Breast epithelium (tissue), 4 donors: ENCODE measurements around the gene ANXA2. TPM values are rescaled to one million over a fixed set of nuclear protein-coding genes. Genes with fewer than 3 reads are reported as not detected.

Experiments used
- DNase-seq, 2 donors: peaks; one replicate each; pipeline ENCODE4 v3.0.0-alpha.2; 2019; ENCODE audit warnings: low spot score in 2 of 2
- H3K27ac ChIP-seq, 2 donors: fragments of 200-600 bp; sonication (generic) in 1 of 2; one replicate each; pipeline ENCODE4 v1.5.1; 2016 to 2019; ENCODE audit warnings: mild to moderate bottlenecking in 1 of 2
- H3K27me3 ChIP-seq, 2 donors: fragments of 200-600 bp; sonication (generic) in 1 of 2; one replicate each; pipeline versions ENCODE4 v1.5.1 to v1.6.0; 2017 to 2019; ENCODE audit warnings: control low read depth in 1 of 2, mild to moderate bottlenecking in 1 of 2
- H3K36me3 ChIP-seq: fragments of 200-600 bp; one replicate; pipeline ENCODE4 v1.5.1; 2019
- H3K4me1 ChIP-seq, 2 donors: fragments of 200-600 bp; sonication (generic); one replicate each; pipeline ENCODE4 v1.5.1; 2016 to 2019; ENCODE audit warnings: control low read depth in 1 of 2
- H3K4me3 ChIP-seq, 3 donors: fragments of 200-600 bp; sonication (generic); 1 replicate in 2 of 3; 2 replicates in 1 of 3; pipeline ENCODE4 v1.5.1; 2016 to 2019; ENCODE audit warnings: mild to moderate bottlenecking in 3 of 3, moderate library complexity in 2 of 3
- H3K9me3 ChIP-seq, 2 donors: fragments of 200-600 bp; sonication (generic) in 1 of 2; one replicate each; pipeline ENCODE4 v1.5.1; 2016 to 2019; ENCODE audit warnings: control low read depth in 1 of 2
- POLR2A ChIP-seq: fragments of 450-650 bp; IDR thresholded peaks from one replicate; pipeline ENCODE4 v1.6.1; 2016; ENCODE audit warnings: antibody characterized with exemption, mild to moderate bottlenecking, moderate library complexity
- POLR2AphosphoS5 ChIP-seq, 3 donors: sonication (generic); formaldehyde crosslinking; IDR thresholded peaks; one replicate each; pipeline ENCODE4 v1.6.1; 2017; ENCODE audit warnings: antibody characterized with exemption in 3 of 3
- intact Hi-C: fragments of 100-400 bp; cut with DNase I; formaldehyde crosslinking; loops from one replicate; pipeline ENCODE4 v1.15.1; 2023; ENCODE audit warnings: low total_unique reads
- total RNA-seq, 3 donors: library from RNA; depleted of rRNA; stranded (reverse); fragments of >200 nt; gene quantifications; one replicate each; pipeline ENCODE4 v1.1.0, GENCODE V29; 2016
- TF ChIP-seq, protein P1 (sequence below), 3 donors: fragments of 450-650 bp; IDR thresholded peaks; one replicate each; pipeline ENCODE4 v1.5.1; 2016 to 2017; ENCODE audit warnings: antibody characterized with exemption in 3 of 3, mild to moderate bottlenecking in 3 of 3, moderate library complexity in 3 of 3

Gene ANXA2
- total RNA-seq, 3 donors from 2014 or later, result 875 to 1,598 (median 923) TPM

DNA sequence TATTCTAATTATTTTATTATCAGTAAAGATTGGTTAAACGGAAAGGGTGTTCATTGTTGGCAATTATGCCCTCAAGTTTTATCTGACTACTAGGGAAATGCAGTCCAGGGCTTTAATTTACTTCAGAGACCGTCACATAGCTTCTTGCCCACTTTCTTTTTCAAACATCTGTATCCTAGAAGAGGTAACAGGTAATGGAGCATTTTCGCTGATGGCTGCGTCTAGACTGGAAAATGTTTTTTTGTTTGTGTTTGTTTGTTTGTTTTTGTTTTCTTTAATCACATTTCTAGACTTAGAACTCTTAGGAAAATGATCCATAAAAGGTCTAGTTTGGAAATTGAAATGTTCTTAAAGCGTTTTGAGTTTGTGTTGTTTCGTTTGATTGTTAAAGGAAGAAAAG lies 71.4 kb downstream of the ANXA2 start:
- H3K9me3 ChIP-seq, result no peaks in the 10 kb centered on the region
- H3K4me1 ChIP-seq, result peaks cover 0 to 3% of the 10 kb centered on the region in 2 donors
- peaks cover 0 to 8% of the 10 kb centered on the region in 2 donors for H3K27me3 ChIP-seq
- no peaks in the 10 kb centered on the region for H3K36me3 ChIP-seq
- no peak for DNase-seq
- no peak for TF ChIP-seq POLR2A
- TF ChIP-seq POLR2AphosphoS5 (IDR thresholded peaks at IDR 0.05), result no peak
- TF ChIP-seq, protein P1, sequence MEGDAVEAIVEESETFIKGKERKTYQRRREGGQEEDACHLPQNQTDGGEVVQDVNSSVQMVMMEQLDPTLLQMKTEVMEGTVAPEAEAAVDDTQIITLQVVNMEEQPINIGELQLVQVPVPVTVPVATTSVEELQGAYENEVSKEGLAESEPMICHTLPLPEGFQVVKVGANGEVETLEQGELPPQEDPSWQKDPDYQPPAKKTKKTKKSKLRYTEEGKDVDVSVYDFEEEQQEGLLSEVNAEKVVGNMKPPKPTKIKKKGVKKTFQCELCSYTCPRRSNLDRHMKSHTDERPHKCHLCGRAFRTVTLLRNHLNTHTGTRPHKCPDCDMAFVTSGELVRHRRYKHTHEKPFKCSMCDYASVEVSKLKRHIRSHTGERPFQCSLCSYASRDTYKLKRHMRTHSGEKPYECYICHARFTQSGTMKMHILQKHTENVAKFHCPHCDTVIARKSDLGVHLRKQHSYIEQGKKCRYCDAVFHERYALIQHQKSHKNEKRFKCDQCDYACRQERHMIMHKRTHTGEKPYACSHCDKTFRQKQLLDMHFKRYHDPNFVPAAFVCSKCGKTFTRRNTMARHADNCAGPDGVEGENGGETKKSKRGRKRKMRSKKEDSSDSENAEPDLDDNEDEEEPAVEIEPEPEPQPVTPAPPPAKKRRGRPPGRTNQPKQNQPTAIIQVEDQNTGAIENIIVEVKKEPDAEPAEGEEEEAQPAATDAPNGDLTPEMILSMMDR (IDR thresholded peaks at IDR 0.05), result no peak
- no peak overlapping the region for H3K4me3 ChIP-seq
- intact Hi-C loops, result no loop called here
- no peak overlapping the region for H3K27ac ChIP-seq

DNA sequence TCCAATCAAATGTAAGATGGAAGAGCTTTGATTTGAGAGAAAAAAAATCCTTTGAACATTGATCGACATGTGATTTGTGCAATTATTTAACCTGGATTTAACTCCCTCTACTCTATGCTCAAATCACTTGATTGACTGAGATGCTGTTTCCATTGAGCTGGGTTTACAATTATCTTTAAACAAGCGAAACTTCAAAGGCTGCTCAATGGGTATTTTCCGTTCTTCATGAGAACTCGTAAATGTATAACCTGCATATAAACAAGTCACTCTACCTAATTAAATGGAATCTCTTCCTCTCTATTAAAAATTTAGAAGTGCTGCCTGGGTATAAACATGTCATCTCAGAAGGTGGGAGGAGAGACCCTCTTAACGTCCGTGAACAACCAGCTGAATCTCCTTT lies 71.9 kb downstream of the ANXA2 start:
- H3K9me3 ChIP-seq, result no peaks in the 10 kb centered on the region
- intact Hi-C loops, result no loop called here
- H3K4me3 ChIP-seq, result no peak overlapping the region
- no peak overlapping the region for H3K27ac ChIP-seq
- peaks cover 0 to 3% of the 10 kb centered on the region in 2 donors for H3K4me1 ChIP-seq
- TF ChIP-seq POLR2A (no peak), POLR2AphosphoS5 (IDR thresholded peaks at IDR 0.05) (no peak)
- TF ChIP-seq, protein P1 (IDR thresholded peaks at IDR 0.05), result no peak
- H3K36me3 ChIP-seq, result no peaks in the 10 kb centered on the region
- H3K27me3 ChIP-seq, result peaks cover 0 to 8% of the 10 kb centered on the region in 2 donors
- DNase-seq, result no peak

DNA sequence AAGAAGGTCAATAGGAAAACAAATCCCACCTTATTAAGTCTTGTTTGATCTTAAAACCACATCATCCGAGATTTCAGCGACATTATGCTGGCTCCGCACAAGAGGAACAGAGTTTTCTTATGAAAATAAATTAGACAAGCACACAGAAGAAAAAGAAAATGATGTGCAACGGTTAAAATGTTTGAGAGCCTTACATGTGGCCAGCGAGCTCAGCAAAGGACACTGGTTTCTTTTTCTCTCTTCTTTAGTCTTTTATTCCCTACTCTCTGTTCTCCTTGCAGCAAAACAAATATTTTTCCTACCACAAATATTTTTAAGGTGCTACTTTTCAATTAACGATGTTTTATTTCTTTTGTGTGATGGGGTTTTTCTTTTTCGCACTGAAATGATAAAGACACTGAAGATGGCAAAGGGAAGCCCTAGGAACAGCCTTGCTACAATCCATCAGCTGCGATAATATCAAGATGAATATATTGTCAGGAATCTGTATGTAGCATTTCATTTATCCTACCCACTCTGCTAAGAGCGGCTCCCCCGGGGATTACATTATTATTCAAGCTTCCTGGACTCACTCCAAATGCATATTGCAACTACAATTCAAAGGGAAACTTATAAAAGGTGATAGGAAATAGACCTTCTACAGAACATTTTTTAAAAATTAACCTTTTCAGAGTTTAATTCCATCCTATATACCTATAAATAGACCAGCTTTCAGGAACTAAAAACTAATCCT lies 72.9 kb downstream of the ANXA2 start:
- intact Hi-C loops, result no loop called here
- Histone ChIP-seq H3K4me3 (no peak overlapping the region), H3K27me3 (peaks cover 0 to 8% of the 10 kb centered on the region in 2 donors), H3K27ac (no peak overlapping the region), H3K4me1 (peaks cover 0 to 3% of the 10 kb centered on the region in 2 donors), H3K9me3 (no peaks in the 10 kb centered on the region), H3K36me3 (no peaks in the 10 kb centered on the region)
- no peak for DNase-seq
- TF ChIP-seq POLR2AphosphoS5 (IDR thresholded peaks at IDR 0.05) (no peak), POLR2A (no peak)
- TF ChIP-seq, protein P1 (IDR thresholded peaks at IDR 0.05), result no peak

DNA sequence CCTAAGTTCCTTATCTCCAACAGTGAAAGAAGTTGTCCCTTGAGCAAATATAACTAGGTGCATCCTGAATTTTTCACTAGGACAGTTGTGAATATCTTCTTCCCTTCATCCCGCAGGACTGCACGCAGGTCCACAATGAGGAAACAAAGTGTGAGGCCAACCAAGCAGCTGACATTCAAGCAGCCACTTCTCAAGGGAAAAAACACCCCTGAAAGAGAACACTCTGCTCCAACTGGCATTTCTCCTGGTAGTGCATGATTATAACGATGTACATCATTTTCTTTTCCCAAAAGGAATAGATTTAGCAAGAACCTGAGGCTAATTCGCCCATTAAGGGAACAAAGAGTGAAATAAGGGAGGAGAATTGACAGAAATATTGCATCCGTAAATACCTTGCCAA lies 74.5 kb downstream of the ANXA2 start:
- Histone ChIP-seq H3K4me1 (no peaks in the 10 kb centered on the region), H3K9me3 (no peaks in the 10 kb centered on the region), H3K27me3 (peaks cover 0 to 7% of the 10 kb centered on the region in 2 donors), H3K4me3 (no peak overlapping the region), H3K36me3 (no peaks in the 10 kb centered on the region), H3K27ac (no peak overlapping the region)
- no peak for DNase-seq
- TF ChIP-seq POLR2A (no peak), POLR2AphosphoS5 (IDR thresholded peaks at IDR 0.05) (no peak)
- TF ChIP-seq, protein P1 (IDR thresholded peaks at IDR 0.05), result no peak
- intact Hi-C loops, result no loop called here

DNA sequence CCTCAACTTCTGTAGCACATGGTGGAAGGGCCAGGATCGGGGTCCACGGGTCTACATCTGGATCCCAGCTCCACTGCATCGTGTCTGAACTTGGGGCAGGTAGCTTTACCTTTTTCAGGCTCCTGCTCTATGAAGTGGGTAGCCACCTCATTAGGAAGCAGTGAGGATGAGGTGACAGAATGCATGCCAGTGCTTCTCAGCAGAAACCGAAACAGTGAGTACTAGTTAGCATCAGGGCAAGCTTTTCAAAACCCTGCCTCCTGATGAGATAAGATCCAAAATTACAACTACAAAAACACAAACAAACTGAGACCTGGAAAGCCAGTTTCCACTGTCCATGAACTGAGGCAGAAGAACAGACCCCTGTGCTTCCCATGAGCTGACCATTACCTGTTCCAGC lies 77.4 kb downstream of the ANXA2 start:
- no peak overlapping the region for H3K27ac ChIP-seq
- H3K36me3 ChIP-seq, result no peaks in the 10 kb centered on the region
- no peak overlapping the region for H3K4me3 ChIP-seq
- H3K9me3 ChIP-seq, result no peaks in the 10 kb centered on the region
- no peaks in the 10 kb centered on the region for H3K27me3 ChIP-seq
- DNase-seq, result no peak
- intact Hi-C loops, result no loop called here
- TF ChIP-seq POLR2AphosphoS5 (IDR thresholded peaks at IDR 0.05) (no peak), POLR2A (no peak)
- TF ChIP-seq, protein P1 (IDR thresholded peaks at IDR 0.05), result no peak
- H3K4me1 ChIP-seq, result no peaks in the 10 kb centered on the region
